Liver (tissue), 9 donors: ENCODE data around the gene CLTC. TPM values are rescaled to one million over a fixed set of nuclear protein-coding genes. Genes with fewer than 3 reads are reported as not detected.

Experiments used
- DNase-seq: peaks from one replicate; pipeline ENCODE4 v3.0.0-alpha.2; 2017; ENCODE audit warnings: low spot score
- H3K27ac ChIP-seq, 2 donors: one replicate each; pipeline ENCODE4 v1.7.0; 2013; ENCODE audit warnings: inconsistent platforms in 2 of 2, low read length in 2 of 2, control low read depth in 1 of 2, low read depth in 1 of 2, mild to moderate bottlenecking in 1 of 2
- H3K27me3 ChIP-seq, 4 donors: one replicate each; pipeline versions ENCODE4 v1.6.1 to v1.7.0; 2013; ENCODE audit warnings: low read length in 3 of 4, inconsistent platforms in 1 of 4, mild to moderate bottlenecking in 1 of 4, moderate library complexity in 1 of 4; ENCODE audit not compliant: control insufficient read depth in 4 of 4, insufficient read depth in 4 of 4
- H3K36me3 ChIP-seq, 4 donors: one replicate each; pipeline versions ENCODE4 v1.6.1 to v1.7.0; 2013; ENCODE audit warnings: low read length in 3 of 4, mild to moderate bottlenecking in 3 of 4, low read depth in 1 of 4, moderate library complexity in 1 of 4; ENCODE audit not compliant: control insufficient read depth in 4 of 4, insufficient read depth in 3 of 4
- H3K4me1 ChIP-seq, 4 donors: one replicate each; pipeline versions ENCODE4 v1.6.1 to v1.7.0; 2013; ENCODE audit warnings: low read length in 3 of 4, mild to moderate bottlenecking in 3 of 4, moderate library complexity in 1 of 4; ENCODE audit not compliant: control insufficient read depth in 4 of 4, insufficient read depth in 4 of 4
- H3K4me3 ChIP-seq, 3 donors: one replicate each; pipeline versions ENCODE4 v1.6.1 to v1.7.0; 2013; ENCODE audit warnings: low read length in 3 of 3, control low read depth in 1 of 3, low read depth in 1 of 3, mild to moderate bottlenecking in 1 of 3
- H3K9ac ChIP-seq, 2 donors: one replicate each; pipeline ENCODE4 v1.7.0; 2013; ENCODE audit warnings: low read length in 2 of 2, mild to moderate bottlenecking in 2 of 2, moderate library complexity in 2 of 2, control low read depth in 1 of 2, low read depth in 1 of 2
- H3K9me3 ChIP-seq, 4 donors: one replicate each; pipeline versions ENCODE4 v1.6.1 to v1.7.0; 2013; ENCODE audit warnings: low read length in 3 of 4; ENCODE audit not compliant: control insufficient read depth in 4 of 4
- EGR1 ChIP-seq, 2 donors: IDR thresholded peaks; 2 replicates each; pipeline ENCODE4 v1.6.1; 2016 to 2018; ENCODE audit warnings: antibody characterized with exemption in 2 of 2, low read depth in 2 of 2
- FOXA1 ChIP-seq: IDR thresholded peaks from 2 replicates; pipeline ENCODE4 v1.6.1; 2016; ENCODE audit warnings: antibody characterized with exemption
- FOXA2 ChIP-seq: IDR thresholded peaks from 2 replicates; pipeline ENCODE4 v1.6.1; 2016; ENCODE audit warnings: antibody characterized with exemption
- GABPA ChIP-seq, 2 donors: IDR thresholded peaks in 1 of 2; conservative IDR thresholded peaks in 1 of 2; 2 replicates each; pipeline ENCODE4 v1.6.1; 2016; ENCODE audit warnings: antibody characterized with exemption in 2 of 2, mild to moderate bottlenecking in 1 of 2, moderate library complexity in 1 of 2
- HNF4A ChIP-seq, 2 donors: conservative IDR thresholded peaks; 2 replicates each; pipeline ENCODE4 v1.6.1; 2016; ENCODE audit warnings: antibody characterized with exemption in 2 of 2, mild to moderate bottlenecking in 2 of 2
- HNF4G ChIP-seq: IDR thresholded peaks from 2 replicates; pipeline ENCODE4 v1.6.1; 2016; ENCODE audit warnings: antibody characterized with exemption
- JUND ChIP-seq, 2 donors: IDR thresholded peaks; 2 replicates each; pipeline ENCODE4 v1.6.1; 2016; ENCODE audit warnings: antibody characterized with exemption in 2 of 2
- NR2F2 ChIP-seq: IDR thresholded peaks from 2 replicates; pipeline ENCODE4 v1.6.1; 2016; ENCODE audit warnings: antibody characterized with exemption
- RAD21 ChIP-seq, 2 donors: IDR thresholded peaks; 2 replicates each; pipeline ENCODE4 v1.6.1; 2016; ENCODE audit warnings: antibody characterized with exemption in 2 of 2, mild to moderate bottlenecking in 2 of 2
- RXRA ChIP-seq, 2 donors: IDR thresholded peaks; 2 replicates each; pipeline ENCODE4 v1.6.1; 2017 to 2018; ENCODE audit warnings: antibody characterized with exemption in 2 of 2, mild to moderate bottlenecking in 1 of 2
- SP1 ChIP-seq: IDR thresholded peaks from 2 replicates; pipeline ENCODE4 v1.6.1; 2018; ENCODE audit warnings: antibody characterized with exemption, mild to moderate bottlenecking
- TAF1 ChIP-seq: conservative IDR thresholded peaks from 2 replicates; pipeline ENCODE4 v1.6.1; 2016; ENCODE audit warnings: antibody characterized with exemption, mild to moderate bottlenecking
- YY1 ChIP-seq: IDR thresholded peaks from 2 replicates; pipeline ENCODE4 v1.6.1; 2016; ENCODE audit warnings: antibody characterized with exemption, mild to moderate bottlenecking
- WGBS: extraction: QIAGEN DNeasy Blood & Tissue Kit; methylation state at CpG from one replicate; pipeline ENCODE4 v1.1.7; 2013; 5-methylcytosine and 5-hydroxymethylcytosine counted together
- polyA plus RNA-seq, 2 donors: library from polyadenylated mRNA; stranded (reverse) in 1 of 2; unstranded in 1 of 2; fragments of 200-250 nt in 1 of 2; fragments of >200 nt in 1 of 2; fragmentation: Nextera tagmentation in 1 of 2; extraction: Ambion mirVana in 1 of 2; gene quantifications; one replicate each; pipeline versions ENCODE4 v1.2.1 to v1.2.3, GENCODE V29; 2013 to 2015
- total RNA-seq, 2 donors: library from RNA; depleted of rRNA; stranded (reverse); fragments of >200 nt; gene quantifications; one replicate each; pipeline ENCODE4 v1.2.3, GENCODE V29; 2014
- TF ChIP-seq, protein P1 (sequence below): IDR thresholded peaks from 2 replicates; pipeline ENCODE4 v1.6.1; 2016; ENCODE audit warnings: antibody characterized with exemption
- TF ChIP-seq, protein P2 (sequence below): IDR thresholded peaks from 2 replicates; pipeline ENCODE4 v1.6.1; 2016; ENCODE audit warnings: antibody characterized with exemption
- TF ChIP-seq, protein P3 (sequence below): IDR thresholded peaks from 2 replicates; pipeline ENCODE4 v1.6.1; 2016; ENCODE audit warnings: antibody characterized with exemption, mild to moderate bottlenecking
- TF ChIP-seq, protein P4 (sequence below): IDR thresholded peaks from 2 replicates; pipeline ENCODE4 v1.6.1; 2016; ENCODE audit warnings: antibody characterized with exemption
- TF ChIP-seq, protein P5 (sequence below): fragments of 150-350 bp; IDR thresholded peaks from 2 replicates; pipeline ENCODE4 v1.5.1; 2017; ENCODE audit warnings: improper control_type of control experiment, low read depth, low read length; ENCODE audit not compliant: missing input control
- donor health status: healthy.
- donor health status: healthy.
- donor health status: healthy.
- donor health status: healthy.
- donor health status: healthy.

CLTC gene
- total and polyA plus RNA-seq, 4 donors: 59.9 to 282 (median 172) TPM

DNA sequence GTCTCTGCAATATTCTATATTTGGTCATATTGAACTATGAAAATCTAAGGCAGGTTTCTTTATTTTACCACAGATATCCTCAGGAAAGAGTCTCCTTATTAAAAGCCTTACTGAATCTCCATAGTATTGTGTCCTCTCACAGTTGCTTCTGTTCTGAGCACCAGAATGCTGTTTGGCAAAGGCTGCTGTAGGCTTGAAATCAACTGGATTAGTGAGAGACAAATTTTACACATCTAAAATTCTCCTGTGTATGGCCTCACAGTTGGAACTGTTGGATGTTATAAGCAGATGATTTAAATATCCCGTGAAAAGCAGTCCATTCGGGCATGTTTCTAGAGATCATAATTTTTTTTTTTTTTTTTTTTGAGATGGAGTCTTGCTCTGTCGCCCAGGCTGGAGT, 9.5 kb downstream of the CLTC start:
- DNase-seq: no peak
- H3K27ac ChIP-seq: no peak overlapping the region
- H3K27me3 ChIP-seq: no peaks in the 10 kb centered on the region
- H3K4me3 ChIP-seq: no peak overlapping the region
- TF ChIP-seq, protein P1, sequence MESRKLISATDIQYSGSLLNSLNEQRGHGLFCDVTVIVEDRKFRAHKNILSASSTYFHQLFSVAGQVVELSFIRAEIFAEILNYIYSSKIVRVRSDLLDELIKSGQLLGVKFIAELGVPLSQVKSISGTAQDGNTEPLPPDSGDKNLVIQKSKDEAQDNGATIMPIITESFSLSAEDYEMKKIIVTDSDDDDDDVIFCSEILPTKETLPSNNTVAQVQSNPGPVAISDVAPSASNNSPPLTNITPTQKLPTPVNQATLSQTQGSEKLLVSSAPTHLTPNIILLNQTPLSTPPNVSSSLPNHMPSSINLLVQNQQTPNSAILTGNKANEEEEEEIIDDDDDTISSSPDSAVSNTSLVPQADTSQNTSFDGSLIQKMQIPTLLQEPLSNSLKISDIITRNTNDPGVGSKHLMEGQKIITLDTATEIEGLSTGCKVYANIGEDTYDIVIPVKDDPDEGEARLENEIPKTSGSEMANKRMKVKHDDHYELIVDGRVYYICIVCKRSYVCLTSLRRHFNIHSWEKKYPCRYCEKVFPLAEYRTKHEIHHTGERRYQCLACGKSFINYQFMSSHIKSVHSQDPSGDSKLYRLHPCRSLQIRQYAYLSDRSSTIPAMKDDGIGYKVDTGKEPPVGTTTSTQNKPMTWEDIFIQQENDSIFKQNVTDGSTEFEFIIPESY: no peak
- TF ChIP-seq GABPA (IDR thresholded peaks at IDR 0.05 in 1 of 2, conservative IDR thresholded peaks at IDR 0.05 in 1 of 2) (no peak), FOXA1 (no peak), SP1 (no peak), YY1 (no peak), FOXA2 (no peak), RXRA (IDR thresholded peaks at IDR 0.05) (no peak), NR2F2 (no peak), EGR1 (IDR thresholded peaks at IDR 0.05; ENCODE audit: low read depth in 2 of 2) (no peak), TAF1 (no peak), RAD21 (IDR thresholded peaks at IDR 0.05) (no peak), HNF4A (conservative IDR thresholded peaks at IDR 0.05) (no peak), HNF4G (no peak), JUND (IDR thresholded peaks at IDR 0.05) (no peak)
- TF ChIP-seq, protein P2, sequence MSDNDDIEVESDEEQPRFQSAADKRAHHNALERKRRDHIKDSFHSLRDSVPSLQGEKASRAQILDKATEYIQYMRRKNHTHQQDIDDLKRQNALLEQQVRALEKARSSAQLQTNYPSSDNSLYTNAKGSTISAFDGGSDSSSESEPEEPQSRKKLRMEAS: no peak
- TF ChIP-seq, protein P3, sequence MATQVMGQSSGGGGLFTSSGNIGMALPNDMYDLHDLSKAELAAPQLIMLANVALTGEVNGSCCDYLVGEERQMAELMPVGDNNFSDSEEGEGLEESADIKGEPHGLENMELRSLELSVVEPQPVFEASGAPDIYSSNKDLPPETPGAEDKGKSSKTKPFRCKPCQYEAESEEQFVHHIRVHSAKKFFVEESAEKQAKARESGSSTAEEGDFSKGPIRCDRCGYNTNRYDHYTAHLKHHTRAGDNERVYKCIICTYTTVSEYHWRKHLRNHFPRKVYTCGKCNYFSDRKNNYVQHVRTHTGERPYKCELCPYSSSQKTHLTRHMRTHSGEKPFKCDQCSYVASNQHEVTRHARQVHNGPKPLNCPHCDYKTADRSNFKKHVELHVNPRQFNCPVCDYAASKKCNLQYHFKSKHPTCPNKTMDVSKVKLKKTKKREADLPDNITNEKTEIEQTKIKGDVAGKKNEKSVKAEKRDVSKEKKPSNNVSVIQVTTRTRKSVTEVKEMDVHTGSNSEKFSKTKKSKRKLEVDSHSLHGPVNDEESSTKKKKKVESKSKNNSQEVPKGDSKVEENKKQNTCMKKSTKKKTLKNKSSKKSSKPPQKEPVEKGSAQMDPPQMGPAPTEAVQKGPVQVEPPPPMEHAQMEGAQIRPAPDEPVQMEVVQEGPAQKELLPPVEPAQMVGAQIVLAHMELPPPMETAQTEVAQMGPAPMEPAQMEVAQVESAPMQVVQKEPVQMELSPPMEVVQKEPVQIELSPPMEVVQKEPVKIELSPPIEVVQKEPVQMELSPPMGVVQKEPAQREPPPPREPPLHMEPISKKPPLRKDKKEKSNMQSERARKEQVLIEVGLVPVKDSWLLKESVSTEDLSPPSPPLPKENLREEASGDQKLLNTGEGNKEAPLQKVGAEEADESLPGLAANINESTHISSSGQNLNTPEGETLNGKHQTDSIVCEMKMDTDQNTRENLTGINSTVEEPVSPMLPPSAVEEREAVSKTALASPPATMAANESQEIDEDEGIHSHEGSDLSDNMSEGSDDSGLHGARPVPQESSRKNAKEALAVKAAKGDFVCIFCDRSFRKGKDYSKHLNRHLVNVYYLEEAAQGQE: no peak
- TF ChIP-seq, protein P4, sequence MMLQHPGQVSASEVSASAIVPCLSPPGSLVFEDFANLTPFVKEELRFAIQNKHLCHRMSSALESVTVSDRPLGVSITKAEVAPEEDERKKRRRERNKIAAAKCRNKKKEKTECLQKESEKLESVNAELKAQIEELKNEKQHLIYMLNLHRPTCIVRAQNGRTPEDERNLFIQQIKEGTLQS: no peak
- TF ChIP-seq, protein P5, sequence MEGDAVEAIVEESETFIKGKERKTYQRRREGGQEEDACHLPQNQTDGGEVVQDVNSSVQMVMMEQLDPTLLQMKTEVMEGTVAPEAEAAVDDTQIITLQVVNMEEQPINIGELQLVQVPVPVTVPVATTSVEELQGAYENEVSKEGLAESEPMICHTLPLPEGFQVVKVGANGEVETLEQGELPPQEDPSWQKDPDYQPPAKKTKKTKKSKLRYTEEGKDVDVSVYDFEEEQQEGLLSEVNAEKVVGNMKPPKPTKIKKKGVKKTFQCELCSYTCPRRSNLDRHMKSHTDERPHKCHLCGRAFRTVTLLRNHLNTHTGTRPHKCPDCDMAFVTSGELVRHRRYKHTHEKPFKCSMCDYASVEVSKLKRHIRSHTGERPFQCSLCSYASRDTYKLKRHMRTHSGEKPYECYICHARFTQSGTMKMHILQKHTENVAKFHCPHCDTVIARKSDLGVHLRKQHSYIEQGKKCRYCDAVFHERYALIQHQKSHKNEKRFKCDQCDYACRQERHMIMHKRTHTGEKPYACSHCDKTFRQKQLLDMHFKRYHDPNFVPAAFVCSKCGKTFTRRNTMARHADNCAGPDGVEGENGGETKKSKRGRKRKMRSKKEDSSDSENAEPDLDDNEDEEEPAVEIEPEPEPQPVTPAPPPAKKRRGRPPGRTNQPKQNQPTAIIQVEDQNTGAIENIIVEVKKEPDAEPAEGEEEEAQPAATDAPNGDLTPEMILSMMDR: no peak
- peaks cover 0 to 4% (median 1%) of the 10 kb centered on the region in 4 donors for H3K36me3 ChIP-seq
- no peaks in the 10 kb centered on the region for H3K9me3 ChIP-seq
- H3K9ac ChIP-seq: no peak overlapping the region
- 91% methylated on average over 3 of the region's 3 CpGs for WGBS
- H3K4me1 ChIP-seq: peaks cover 24 to 45% (median 36%) of the 10 kb centered on the region in 4 donors
